Uterus (tissue), 2 donors: ENCODE data around the gene ELF2.

ENCODE experiments used
- POLR2A ChIP-seq, 2 donors: fragments of 450-650 bp; IDR thresholded peaks; one replicate each; pipeline ENCODE4 v1.6.1; 2016; ENCODE audit warnings: antibody characterized with exemption in 2 of 2, mild to moderate bottlenecking in 1 of 2, moderate library complexity in 1 of 2
- TF ChIP-seq, protein P1 (sequence below), 4 experiments: fragments of 200-600 bp in 2 of 4; fragments of 450-650 bp in 2 of 4; sonication (generic) in 2 of 4; IDR thresholded peaks; one replicate each; pipeline ENCODE4 v1.5.1; 2016 to 2019; ENCODE audit warnings: antibody characterized with exemption in 4 of 4, mild to moderate bottlenecking in 2 of 4, moderate library complexity in 1 of 4

DNA sequence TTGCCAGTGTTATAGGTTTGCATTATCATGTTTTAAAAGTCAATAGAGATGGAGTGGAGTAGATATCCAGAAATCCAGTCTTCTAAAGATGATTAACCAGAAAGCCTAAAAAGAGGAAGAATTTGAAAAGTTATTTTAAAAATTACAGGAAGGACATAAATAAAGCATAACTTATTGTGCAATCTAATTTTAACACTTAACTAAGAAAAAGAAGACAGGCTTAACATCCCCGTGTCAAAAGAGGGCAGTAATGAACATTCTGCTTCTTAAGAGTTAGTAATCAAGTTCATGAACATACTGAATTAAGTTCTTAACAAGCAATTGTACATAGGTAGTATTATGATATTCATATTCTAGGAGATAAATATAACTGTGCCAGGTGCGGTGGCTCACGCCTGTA lies 39.3 kb downstream of the ELF2 start:
- TF ChIP-seq, protein P1, sequence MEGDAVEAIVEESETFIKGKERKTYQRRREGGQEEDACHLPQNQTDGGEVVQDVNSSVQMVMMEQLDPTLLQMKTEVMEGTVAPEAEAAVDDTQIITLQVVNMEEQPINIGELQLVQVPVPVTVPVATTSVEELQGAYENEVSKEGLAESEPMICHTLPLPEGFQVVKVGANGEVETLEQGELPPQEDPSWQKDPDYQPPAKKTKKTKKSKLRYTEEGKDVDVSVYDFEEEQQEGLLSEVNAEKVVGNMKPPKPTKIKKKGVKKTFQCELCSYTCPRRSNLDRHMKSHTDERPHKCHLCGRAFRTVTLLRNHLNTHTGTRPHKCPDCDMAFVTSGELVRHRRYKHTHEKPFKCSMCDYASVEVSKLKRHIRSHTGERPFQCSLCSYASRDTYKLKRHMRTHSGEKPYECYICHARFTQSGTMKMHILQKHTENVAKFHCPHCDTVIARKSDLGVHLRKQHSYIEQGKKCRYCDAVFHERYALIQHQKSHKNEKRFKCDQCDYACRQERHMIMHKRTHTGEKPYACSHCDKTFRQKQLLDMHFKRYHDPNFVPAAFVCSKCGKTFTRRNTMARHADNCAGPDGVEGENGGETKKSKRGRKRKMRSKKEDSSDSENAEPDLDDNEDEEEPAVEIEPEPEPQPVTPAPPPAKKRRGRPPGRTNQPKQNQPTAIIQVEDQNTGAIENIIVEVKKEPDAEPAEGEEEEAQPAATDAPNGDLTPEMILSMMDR (IDR thresholded peaks at IDR 0.05): no peak
- TF ChIP-seq POLR2A (IDR thresholded peaks at IDR 0.05): no peak
